Measurements from ENCODE around the gene STIP1. TPM values are rescaled to one million over a fixed set of nuclear protein-coding genes. Genes with fewer than 3 reads are reported as not detected.
A peak's percentile ranks its signal among the peaks of the same experiment; 100 is the strongest.

Gene STIP1
- total and polyA plus RNA-seq, 10 donors: 30.1 to 111 (median 68.7) TPM

DNA sequence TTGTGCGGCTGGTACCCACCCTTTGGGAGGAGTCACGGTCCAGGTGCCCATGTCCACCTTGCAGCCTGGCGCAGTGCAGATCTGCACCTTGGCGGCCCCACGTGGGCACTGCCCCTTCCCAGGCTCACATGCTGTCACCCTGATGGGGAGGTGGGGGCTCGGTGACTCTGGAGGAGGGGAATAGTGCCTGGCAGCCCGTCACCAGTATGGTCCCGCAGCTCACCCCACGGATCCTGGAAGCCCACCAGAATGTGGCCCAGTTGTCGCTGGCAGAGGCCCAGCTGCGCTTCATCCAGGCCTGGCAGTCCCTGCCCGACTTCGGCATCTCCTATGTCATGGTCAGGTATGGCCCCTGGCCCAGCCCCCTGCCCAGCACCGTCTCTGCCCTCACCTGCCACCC lies 34.8 kb downstream of the STIP1 start:
- DNase-seq: no peak
- Histone ChIP-seq H3K9me3 (no peaks in the 10 kb centered on the region), H3K4me3 (no peak overlapping the region), H3K27ac (peak overlapping the region in 1 of 8 donors; percentile 24), H3K36me3 (peaks cover 0 to 90% (median 62%) of the 10 kb centered on the region in 6 donors), H3K27me3 (replicated peaks in 1 of 7) (no peaks in the 10 kb centered on the region), H3K4me1 (peaks cover 9 to 67% (median 29%) of the 10 kb centered on the region in 6 donors)
- 91 to 96% (median 92%) methylated on average over 5 to 14 of the region's 14 CpGs for WGBS, 5 donors
- TF ChIP-seq POLR2AphosphoS5 (IDR thresholded peaks at IDR 0.05): peak in 2 of 3 donors; percentile 39 to 75
- TF ChIP-seq, protein P1, sequence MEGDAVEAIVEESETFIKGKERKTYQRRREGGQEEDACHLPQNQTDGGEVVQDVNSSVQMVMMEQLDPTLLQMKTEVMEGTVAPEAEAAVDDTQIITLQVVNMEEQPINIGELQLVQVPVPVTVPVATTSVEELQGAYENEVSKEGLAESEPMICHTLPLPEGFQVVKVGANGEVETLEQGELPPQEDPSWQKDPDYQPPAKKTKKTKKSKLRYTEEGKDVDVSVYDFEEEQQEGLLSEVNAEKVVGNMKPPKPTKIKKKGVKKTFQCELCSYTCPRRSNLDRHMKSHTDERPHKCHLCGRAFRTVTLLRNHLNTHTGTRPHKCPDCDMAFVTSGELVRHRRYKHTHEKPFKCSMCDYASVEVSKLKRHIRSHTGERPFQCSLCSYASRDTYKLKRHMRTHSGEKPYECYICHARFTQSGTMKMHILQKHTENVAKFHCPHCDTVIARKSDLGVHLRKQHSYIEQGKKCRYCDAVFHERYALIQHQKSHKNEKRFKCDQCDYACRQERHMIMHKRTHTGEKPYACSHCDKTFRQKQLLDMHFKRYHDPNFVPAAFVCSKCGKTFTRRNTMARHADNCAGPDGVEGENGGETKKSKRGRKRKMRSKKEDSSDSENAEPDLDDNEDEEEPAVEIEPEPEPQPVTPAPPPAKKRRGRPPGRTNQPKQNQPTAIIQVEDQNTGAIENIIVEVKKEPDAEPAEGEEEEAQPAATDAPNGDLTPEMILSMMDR (IDR thresholded peaks at IDR 0.05 in 8 of 11, conservative IDR thresholded peaks at IDR 0.05 in 3 of 11): no peak
- intact Hi-C loops (cut with DNase I; ENCODE audit: low total_unique reads): no loop called here

- Histone ChIP-seq H3K9me3 (no peaks in the 10 kb centered on the region), H3K36me3 (peaks cover 0 to 72% (median 52%) of the 10 kb centered on the region in 6 donors), H3K4me3 (no peak overlapping the region), H3K4me1 (peaks cover 19 to 77% (median 40%) of the 10 kb centered on the region in 6 donors), H3K27ac (peak overlapping the region in 6 of 8 donors; percentile 15 to 98 (median 83)), H3K27me3 (replicated peaks in 1 of 7) (no peaks in the 10 kb centered on the region)
- 59 to 83% (median 79%) methylated on average over 9 of the region's 9 CpGs for WGBS, 5 donors
- DNase-seq: no peak
- TF ChIP-seq, protein P1 (IDR thresholded peaks at IDR 0.05 in 8 of 11, conservative IDR thresholded peaks at IDR 0.05 in 3 of 11): no peak
- no peak for TF ChIP-seq POLR2AphosphoS5 (IDR thresholded peaks at IDR 0.05)
- TF ChIP-seq POLR2A (IDR thresholded peaks at IDR 0.05): no peak
- intact Hi-C loops (cut with DNase I; ENCODE audit: low total_unique reads): no loop called here
These were observed 36.7 kb downstream of the STIP1 start for GRCh38 chr11:64222651-64223000.

GRCh38 chr11:64223001-64223651 lies 37.2 kb downstream of the STIP1 start:
- peak overlapping the region in 6 of 8 donors; percentile 48 to 98 (median 83) for H3K27ac ChIP-seq
- intact Hi-C loops (cut with DNase I; ENCODE audit: low total_unique reads): no loop called here
- peaks cover 0 to 67% (median 50%) of the 10 kb centered on the region in 6 donors for H3K36me3 ChIP-seq
- H3K4me3 ChIP-seq: no peak overlapping the region
- no peaks in the 10 kb centered on the region for H3K27me3 ChIP-seq (replicated peaks in 1 of 7)
- TF ChIP-seq POLR2A (IDR thresholded peaks at IDR 0.05) (no peak), POLR2AphosphoS5 (IDR thresholded peaks at IDR 0.05) (peak; percentile 54 to 83 (median 65))
- TF ChIP-seq, protein P1 (IDR thresholded peaks at IDR 0.05 in 8 of 11, conservative IDR thresholded peaks at IDR 0.05 in 3 of 11): no peak
- H3K9me3 ChIP-seq: no peaks in the 10 kb centered on the region
- peaks cover 23 to 82% (median 45%) of the 10 kb centered on the region in 6 donors for H3K4me1 ChIP-seq
- DNase-seq: no peak
- 60 to 87% (median 74%) methylated on average over 14 to 24 of the region's 24 CpGs for WGBS, 5 donors

GRCh38 chr11:64224151-64224890 lies 38.4 kb downstream of the STIP1 start:
- intact Hi-C loops (cut with DNase I; ENCODE audit: low total_unique reads): no loop called here
- no peaks in the 10 kb centered on the region for H3K9me3 ChIP-seq
- no peaks in the 10 kb centered on the region for H3K27me3 ChIP-seq (replicated peaks in 1 of 7)
- WGBS, 5 donors: 84 to 92% (median 90%) methylated on average over 11 to 17 of the region's 17 CpGs
- TF ChIP-seq POLR2AphosphoS5 (IDR thresholded peaks at IDR 0.05): peak; percentile 39 to 73 (median 44)
- TF ChIP-seq, protein P1 (IDR thresholded peaks at IDR 0.05 in 8 of 11, conservative IDR thresholded peaks at IDR 0.05 in 3 of 11): no peak
- DNase-seq: peak; percentile 84
- H3K4me3 ChIP-seq: peak overlapping the region in 1 of 8 donors; percentile 97
- peaks cover 0 to 59% (median 41%) of the 10 kb centered on the region in 6 donors for H3K36me3 ChIP-seq
- peak overlapping the region in 5 of 8 donors; percentile 94 to 98 (median 98) for H3K27ac ChIP-seq
- peaks cover 27 to 84% (median 56%) of the 10 kb centered on the region in 6 donors for H3K4me1 ChIP-seq
